Suppressor macrophage treated with lipopolysaccharide for 1 hour (primary cell): ENCODE data around the gene SLC22A3.
"Not testable (repeated sequence)": the region's sequence is repeated elsewhere in the genome, so short reads cannot be mapped to it uniquely, and the experiment has no call there.

Source experiments
- DNase-seq, 3 donors: peaks; one replicate each; pipeline ENCODE4 v3.0.0-alpha.2; 2020 to 2022

Gene SLC22A3, protein sequence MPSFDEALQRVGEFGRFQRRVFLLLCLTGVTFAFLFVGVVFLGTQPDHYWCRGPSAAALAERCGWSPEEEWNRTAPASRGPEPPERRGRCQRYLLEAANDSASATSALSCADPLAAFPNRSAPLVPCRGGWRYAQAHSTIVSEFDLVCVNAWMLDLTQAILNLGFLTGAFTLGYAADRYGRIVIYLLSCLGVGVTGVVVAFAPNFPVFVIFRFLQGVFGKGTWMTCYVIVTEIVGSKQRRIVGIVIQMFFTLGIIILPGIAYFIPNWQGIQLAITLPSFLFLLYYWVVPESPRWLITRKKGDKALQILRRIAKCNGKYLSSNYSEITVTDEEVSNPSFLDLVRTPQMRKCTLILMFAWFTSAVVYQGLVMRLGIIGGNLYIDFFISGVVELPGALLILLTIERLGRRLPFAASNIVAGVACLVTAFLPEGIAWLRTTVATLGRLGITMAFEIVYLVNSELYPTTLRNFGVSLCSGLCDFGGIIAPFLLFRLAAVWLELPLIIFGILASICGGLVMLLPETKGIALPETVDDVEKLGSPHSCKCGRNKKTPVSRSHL

DNA sequence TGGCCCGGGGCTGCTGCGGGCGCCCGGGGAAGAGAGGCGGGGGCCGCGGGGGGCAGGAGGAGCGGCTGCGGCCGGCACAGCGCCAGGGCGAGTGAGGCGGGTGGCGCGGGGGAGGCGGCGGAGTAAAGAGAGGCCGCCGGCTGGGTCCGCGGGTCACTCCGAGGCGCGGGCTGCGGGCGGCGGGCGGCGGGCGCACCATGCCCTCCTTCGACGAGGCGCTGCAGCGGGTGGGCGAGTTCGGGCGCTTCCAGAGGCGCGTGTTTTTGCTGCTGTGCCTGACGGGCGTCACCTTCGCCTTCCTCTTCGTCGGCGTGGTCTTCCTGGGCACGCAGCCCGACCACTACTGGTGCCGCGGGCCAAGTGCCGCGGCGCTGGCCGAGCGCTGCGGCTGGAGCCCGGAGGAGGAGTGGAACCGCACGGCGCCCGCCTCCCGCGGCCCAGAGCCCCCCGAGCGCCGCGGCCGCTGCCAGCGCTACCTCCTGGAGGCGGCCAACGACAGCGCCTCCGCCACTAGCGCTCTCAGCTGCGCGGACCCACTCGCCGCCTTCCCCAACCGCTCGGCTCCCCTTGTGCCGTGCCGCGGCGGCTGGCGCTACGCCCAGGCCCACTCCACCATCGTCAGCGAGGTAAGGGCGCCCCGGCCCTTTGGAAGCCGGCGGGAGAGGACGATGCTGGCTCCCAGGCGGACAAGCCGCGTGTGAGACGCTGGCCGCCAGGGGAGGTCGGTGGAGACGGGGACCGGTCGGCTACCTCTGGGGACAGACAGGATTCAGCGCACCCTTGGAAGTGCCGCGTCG is at the start of gene SLC22A3:
TSS of gene SLC22A3 (plus strand) at position 156 of the 797 bp plus-strand sequence. CDS start at position 198, 42 bp downstream.
- no peak for DNase-seq

DNA sequence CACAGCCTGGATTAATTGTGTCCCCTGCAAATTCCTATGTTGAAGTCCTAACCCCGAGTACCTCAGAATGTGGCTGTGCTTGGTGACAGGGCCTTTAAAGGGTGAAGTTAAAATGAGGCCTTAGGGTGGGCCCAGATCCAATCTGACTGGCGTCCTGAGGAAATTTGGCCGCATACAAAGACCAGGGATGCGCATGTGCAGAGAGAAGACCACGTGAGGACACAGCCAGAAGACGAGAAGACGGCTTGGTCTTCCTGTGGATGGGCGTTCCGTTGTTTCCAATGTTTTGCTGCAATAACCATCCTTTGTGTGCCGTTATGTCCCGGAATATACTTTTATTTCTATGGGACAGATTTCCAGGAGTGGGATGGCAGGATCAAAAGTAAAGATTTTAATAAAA is 48.6 kb upstream of the SLC22A3 start:
- no peak for DNase-seq

DNA sequence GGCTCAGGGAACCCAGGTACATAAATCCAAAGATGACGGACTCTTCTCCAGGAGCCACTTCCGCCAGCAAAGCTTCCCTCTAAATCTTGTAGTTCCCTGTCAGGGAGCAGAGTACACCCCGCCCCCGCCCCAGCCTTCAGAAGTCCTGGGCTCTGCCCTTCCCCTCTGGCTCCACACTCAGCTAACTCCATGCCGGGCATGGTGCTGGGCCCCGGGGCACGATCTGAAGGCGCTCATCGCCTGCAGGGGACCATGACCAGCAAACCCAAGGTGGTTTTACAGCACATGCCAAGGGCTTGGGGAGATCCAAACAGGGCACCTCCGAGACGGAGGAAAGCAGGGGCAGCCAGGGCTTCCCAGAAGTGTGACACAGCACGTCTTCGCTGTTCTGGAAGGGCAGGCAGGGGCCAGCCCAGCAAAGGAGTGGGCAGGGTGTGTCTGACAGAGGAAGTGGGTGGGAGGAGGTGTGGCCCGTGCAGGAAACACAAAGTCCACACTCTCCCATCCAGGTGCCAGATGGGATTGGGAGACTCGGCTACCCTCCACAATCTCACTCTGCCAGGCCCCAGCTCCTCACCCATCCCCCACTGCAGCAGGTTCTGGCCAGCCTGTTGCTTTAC is 48.0 kb upstream of the SLC22A3 start:
- no peak for DNase-seq

DNA sequence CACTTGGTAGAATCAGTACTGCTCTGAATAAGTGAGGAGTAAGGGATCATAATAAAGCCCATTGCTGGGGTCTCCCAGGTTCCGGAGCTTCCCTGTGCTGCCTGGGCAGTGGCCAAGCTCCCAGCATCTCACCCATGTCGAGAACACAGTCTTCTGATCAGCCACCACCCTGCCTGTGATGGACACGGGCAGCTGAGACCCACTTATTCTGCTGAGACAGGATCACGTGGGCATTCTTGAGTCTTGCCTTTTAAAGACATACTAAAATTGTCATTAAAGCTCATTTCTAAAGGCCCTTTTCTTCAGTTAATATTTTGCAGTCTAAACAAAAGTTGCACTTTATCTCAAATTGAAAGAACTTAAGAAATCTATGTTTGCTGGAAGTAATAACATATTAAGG is 46.8 kb upstream of the SLC22A3 start:
- no peak for DNase-seq

DNA sequence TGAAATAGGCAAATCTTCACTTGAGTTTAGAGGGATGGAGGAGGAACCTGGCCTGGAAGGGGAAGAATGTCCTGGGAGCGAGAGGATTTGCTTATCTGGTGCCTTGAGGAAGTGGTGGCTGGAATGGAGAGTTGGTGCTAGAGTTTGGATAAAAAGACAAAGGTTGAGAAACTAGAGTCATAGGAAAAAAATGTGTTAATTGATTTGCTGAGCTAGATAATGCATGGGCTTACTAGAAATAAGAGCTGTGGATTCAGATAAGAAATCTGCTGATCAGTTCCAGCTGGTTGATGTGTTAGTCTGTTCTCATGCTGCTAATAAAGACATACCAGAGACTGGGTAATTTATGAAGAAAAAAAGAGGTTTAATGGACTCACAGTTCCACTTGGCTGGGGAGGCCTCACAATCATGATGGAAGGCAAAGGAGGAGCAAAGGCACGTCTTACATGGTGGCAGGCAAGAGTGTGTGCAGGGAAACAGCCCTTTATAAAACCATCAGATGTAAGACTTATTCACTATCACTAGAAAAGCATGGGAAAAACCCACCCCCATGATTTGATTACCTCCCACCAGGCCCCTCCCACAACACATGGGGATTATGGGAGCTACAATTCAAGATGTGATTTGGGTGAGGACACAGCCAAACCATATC is 45.6 kb upstream of the SLC22A3 start:
- DNase-seq: not testable (repeated sequence)

DNA sequence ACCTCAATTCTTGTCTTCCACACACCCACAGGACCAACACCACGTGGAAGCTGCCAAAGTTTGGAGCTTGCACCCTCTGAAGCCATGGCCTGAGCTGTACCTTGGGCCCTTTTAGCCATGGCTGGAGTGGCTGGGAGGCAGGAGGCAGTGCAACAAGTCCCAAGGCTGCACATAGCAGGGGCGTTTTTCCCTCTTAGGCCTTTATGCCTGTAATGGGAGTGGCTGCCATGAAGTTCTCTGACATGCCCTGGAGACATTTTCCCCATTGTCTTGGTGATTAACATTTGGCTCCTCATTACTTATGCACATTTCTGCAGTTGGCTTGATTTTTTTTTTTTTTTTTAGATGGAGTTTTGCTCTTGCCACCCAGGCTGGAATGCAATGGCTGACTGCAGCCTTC is 44.4 kb upstream of the SLC22A3 start:
- no peak for DNase-seq

DNA sequence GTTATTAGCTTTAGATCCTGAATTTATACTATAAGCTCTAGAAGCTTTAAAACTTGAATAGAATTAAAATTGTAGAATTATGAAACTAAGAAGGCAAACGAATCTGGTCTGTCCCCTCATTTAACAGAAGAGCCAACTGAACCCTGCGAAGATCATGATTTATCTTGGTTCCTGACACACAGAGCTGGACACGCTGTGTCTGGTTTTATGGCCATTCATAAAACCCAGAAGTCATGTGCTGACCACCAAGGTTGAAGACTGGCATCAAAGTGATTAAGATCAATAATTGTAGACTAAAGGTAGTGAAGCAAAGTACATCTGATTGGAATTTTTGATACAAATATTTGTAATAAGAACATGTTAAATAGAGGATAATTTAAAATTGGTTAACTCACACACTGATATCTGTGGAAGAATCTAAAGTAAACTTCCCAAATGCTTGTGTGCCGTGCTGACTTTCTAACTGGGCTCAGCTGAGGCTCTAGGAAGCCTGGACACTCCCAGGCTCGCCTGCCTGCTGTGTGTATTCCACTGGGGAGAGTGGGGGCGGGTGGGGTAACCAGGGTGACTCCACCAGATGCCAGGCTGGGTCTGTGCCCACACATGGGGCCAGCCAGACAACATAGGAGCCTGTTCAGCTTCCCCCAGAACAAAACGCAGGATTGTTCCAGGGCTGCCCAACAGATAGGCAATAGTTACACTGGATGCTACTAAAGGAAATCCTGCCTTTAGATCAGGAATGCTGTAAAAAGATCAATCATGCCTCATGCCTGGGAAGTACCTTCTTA is 42.1 kb upstream of the SLC22A3 start:
- no peak for DNase-seq

DNA sequence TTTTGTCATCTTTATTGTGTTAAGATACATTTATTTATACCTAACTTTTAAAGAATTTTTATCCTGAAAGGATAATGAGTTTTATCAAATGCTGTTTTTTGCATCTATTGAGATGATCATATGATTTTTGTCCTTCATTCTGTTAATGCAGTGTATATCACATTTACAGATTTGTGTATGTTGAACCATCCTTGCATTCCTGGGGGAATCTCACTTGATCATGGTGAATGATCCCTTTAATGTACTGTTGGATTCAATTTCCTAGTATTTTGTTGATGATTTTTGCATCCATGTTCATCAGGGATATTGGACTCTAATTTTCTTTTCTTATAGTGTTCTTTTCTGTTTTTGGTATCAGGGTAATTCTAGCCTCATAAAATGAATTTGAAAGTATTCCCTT is 38.5 kb upstream of the SLC22A3 start:
- DNase-seq: no peak

DNA sequence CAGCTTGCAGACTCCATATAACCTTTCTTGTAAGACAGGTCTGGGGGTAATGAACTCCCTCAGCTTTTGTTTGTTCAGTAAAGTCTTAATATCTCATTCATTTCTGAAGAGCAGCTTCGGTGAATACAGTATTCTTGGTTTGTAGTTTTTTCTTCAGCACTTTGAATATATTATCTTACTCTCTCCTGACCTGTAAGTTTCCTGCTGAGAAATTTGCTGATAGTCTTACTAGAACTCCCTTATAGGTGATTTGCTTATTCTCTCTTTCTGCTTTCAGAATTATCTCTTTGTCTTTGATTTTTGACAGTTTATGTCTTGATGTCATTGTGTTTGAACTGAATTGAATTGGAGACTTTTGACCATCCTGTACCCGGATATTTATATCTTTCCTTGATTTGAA is 35.3 kb upstream of the SLC22A3 start:
- no peak for DNase-seq

DNA sequence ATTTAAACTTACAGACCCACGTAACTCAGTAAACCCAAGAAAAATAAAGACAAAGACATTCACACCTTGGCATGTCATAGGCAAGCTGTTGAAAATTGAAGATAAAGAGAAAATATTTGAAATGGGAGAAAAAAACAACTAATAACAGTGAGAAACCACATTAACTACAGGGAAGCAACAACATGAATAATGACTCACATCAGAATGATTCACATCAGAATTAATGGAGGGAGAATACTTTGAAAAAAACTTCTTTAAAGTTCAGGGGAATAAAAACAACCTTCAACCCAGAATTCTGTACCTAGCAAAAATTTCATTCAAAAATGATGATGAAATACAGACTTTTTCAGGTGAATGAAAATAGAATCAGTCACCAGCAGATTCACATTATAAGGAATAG is 32.9 kb upstream of the SLC22A3 start:
- DNase-seq: no peak

DNA sequence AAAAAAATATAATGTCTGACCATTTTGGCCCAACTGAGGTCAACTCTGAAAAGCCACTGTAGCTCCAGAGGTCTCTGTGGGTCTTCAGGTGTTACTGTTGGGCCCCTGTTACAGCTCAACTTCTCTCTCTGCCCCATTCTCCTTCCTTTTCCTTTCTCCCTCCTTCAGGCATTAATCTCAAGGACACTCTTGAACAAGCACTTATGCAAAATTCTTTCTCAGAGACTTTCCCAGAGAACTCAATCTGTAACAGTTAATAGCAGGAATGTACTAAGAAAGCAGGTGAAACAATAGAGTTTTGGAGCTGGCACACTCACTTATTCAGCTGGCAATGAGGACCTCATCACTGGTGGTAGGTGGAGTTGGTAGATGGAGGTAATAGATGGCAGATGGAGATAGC is 31.9 kb upstream of the SLC22A3 start:
- DNase-seq: no peak

DNA sequence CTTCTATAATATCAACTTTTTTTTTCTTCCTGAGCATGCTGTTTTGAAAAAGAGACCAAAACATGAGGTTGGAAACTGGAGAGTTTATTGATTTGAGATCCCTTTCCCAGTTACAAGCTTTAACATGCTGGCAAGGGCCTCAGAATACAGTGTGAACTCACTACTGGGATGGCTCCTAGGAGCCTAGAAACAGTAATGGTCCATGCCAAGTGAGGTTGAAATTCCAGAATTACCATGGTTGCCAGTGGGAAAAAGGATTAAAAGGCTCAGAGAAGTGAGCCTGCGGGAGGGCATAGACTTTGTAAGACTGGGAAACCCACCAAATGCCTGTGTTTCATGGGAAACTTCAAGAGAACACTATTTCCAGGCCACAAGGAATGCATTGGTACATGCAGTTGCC is 28.9 kb upstream of the SLC22A3 start:
- no peak for DNase-seq

DNA sequence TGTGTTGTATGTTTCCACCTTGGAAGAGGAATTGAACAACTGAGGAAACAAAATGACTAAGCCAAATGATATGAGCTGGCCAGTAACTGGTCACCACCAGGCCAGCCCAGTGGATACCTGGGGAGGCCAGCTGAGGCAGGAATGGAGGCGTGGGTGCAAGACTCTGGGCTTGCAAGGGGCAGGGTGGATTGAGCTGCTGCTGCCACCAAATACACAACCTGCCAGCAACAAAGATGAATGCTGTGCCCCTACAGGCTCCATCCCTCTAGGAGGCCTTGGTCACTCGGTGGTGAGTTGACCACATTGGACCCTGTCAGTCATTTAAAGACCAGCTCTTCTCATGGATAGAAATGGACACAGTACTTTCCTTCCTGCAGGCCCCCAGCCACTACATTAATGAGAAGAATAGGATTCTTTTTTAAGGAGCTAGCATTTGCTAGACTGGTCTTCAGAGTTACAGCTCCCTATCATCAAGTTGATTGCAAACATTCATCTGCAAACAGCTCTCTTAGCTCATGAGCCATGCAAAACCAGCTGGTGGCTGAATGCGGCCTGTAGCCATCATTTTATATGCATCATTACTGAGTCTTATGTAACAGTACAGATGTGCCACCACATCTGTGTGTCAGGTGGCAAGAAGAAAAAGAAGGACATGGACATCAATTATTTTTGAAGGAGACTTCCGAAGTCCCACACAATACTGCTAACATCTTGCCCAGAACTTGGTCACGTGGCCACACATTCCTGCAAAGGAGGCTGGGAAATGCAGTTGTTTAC is 26.3 kb upstream of the SLC22A3 start:
- no peak for DNase-seq

DNA sequence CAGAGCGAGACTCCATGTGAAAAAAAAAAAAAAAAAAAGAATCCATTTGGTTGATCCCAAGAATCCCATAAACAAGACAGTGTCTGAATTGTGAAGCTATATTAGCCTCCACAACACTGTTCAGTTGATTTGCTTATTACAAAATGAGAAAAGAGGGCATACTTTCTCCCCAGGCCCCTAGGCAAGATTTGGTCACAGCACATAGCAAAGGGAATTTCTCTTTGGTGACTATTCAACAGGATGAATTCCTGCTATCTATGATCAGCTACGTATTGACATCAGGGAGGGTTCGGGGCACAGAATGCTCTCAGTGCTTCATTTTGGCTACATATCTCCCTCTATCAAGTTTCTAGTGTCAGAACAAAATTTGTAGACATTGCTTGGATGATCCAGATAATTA is 20.2 kb upstream of the SLC22A3 start:
- DNase-seq: no peak

DNA sequence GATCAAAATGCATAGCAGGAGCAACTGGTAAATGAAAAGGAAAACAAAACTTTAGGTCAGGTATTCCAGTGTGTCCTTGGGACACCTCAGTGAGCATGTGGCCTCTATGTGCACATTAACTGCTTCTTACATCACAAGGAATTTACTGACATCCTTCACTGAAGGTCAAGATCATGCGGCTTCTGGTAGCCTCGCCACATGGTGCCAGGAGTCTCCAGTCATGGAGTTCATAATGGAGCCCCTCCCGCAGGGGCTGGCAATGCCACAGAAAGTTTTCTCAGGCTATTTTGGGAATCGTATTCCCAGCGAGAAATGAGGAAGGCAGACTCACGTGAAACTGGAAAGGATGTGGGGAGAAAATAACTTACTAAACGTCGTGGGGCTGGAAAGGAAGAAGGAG is 19.7 kb upstream of the SLC22A3 start:
- no peak for DNase-seq

DNA sequence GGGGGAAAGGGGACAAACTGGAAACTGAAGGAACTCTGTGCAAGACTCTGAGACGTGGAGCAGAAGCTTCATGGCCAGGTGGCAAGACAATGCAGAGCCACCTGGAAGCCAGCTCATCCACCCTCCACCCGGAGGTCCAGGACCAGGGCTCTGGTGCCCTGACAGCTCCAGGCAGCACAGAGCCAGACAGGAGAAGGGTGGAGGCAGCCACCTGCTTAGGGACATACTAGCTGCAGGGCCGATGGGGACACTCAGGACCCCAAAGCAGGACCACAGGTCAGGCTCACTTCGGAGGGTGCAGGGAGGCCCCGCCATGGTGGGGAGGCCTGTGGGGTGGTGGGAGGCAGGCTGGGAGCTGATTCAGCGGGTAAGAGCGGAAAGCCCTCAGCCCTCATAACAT is 19.0 kb upstream of the SLC22A3 start:
- no peak for DNase-seq

DNA sequence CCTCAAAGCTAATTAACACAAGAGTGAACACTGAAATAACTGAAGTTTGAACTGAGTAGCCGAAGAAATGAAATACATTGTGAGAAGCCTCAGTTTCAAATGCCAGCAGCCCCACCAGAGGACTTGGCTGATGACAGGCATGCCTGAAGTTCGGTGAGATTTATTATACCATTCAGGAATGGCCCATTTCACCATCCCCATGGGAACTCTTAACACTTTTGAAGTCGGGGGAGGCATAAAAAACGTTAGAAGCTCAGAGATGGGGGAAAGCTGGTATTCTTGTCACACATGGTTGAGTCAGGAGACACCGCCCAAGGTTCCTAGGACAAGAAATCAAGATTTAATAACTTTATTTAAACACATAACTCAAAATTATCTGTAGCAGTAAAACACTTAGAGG is 17.6 kb upstream of the SLC22A3 start:
- no peak for DNase-seq

DNA sequence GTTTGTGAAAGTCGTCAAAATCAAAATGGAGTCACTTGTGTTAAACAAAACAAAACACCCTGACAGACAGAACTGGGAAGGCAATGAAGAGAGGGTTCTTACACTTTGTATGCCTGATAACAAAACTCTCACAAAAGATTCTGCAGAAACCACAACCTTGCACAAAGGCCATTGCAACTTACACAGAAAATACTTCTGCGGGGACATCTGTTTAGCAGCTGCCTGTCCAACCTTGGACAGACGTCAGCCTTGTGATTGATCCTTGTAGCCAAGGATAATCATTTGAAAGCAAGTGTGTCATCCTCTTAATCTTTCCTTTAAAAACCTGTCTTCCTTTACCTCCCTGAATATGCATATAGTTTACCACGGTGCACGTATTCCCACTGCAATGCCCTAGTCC is 17.0 kb upstream of the SLC22A3 start:
- no peak for DNase-seq

DNA sequence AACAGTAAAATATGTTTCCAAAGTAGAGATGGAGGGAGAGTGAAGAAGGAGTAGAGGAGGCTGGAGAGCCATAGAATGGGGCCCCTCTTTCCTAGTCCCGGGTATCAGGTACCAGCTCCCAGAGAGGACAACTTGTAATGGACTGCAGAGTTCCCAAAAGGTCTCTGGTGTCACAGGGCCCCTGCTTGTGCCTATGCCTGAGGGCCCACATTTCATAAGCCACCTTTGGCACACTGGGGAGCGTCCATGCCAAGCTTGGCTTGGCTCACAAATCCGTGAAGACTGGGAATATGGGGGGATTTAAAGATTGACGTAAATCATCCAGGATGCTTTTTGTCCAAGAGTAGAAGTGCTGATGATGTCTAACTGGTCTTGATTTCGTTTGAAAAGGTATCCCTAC is 16.4 kb upstream of the SLC22A3 start:
- DNase-seq: no peak

DNA sequence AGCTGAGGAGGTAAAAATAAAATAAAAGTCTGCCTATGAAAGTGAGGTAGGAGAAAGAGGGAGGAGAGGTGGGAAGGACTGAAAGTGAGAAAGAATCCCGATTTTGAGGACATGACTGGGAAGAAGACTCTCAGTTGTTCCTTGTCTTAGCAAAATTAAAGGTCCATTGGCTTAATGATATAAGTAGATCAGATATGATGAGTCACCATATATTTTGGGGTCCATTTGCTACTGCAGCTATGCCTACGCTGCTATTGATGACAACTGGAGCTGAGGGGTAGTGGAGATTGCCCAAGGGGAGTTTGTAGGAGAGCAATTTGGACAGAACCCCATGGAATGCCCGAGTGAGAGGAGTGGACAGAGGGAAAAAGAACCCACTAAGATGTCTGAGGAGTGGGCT is 15.1 kb upstream of the SLC22A3 start:
- DNase-seq: no peak

DNA sequence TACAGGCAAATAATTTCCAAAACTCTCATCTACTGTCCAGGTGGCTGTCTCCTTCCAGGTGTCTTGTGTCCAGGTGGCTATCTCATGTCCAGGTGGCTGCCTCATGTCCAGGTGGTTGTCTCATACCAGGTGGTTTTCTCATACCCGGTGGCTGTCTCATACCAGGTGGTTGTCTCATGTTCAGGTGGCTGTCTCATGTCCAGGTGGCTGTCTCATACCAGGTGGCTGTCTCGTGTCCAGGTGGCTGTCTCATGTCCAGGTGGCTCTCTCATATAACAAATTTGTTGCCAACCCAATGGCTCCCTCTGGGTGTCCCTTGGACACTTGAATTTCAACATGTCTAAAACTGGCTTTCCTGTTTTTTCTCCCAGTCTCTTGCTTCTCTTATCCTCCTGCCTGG is 14.3 kb upstream of the SLC22A3 start:
- no peak for DNase-seq
